Neutrophil (primary cell): ENCODE measurements around the gene KLHL33.

Experiments
- H3K27ac ChIP-seq: fragments of 200-600 bp; sonication (generic); 2 replicates; pipeline ENCODE4 v1.5.1; 2016; ENCODE audit warnings: mild to moderate bottlenecking, moderate library complexity
- H3K27me3 ChIP-seq: fragments of 200-600 bp; sonication (generic); 2 replicates; pipeline ENCODE4 v1.6.0; 2016; ENCODE audit warnings: mild to moderate bottlenecking
- H3K36me3 ChIP-seq: fragments of 200-600 bp; sonication (generic); 2 replicates; pipeline ENCODE4 v1.5.1; 2017
- H3K4me1 ChIP-seq, 2 experiments: fragments of 200-600 bp in 1 of 2; sonication (generic) in 1 of 2; 1 replicate in 1 of 2; 2 replicates in 1 of 2; pipeline versions ENCODE4 v1.5.1 to v1.6.1; 2013 to 2016; ENCODE audit warnings: low read depth in 1 of 2, low read length in 1 of 2, mild to moderate bottlenecking in 1 of 2, moderate library complexity in 1 of 2; ENCODE audit not compliant: control insufficient read depth in 1 of 2, insufficient read depth in 1 of 2
- H3K4me3 ChIP-seq, 2 experiments: fragments of 200-600 bp in 1 of 2; sonication (generic) in 1 of 2; 1 replicate in 1 of 2; 2 replicates in 1 of 2; pipeline ENCODE4 v1.5.1; 2013 to 2016; ENCODE audit warnings: low read depth in 1 of 2, low read length in 1 of 2, mild to moderate bottlenecking in 1 of 2, moderate library complexity in 1 of 2
- H3K9me3 ChIP-seq: fragments of 200-600 bp; sonication (generic); 2 replicates; pipeline ENCODE4 v1.5.1; 2016
- TF ChIP-seq, protein P1 (sequence below): fragments of 200-600 bp; sonication (generic); IDR thresholded peaks from 2 replicates; pipeline ENCODE4 v1.5.1; 2016; ENCODE audit warnings: antibody characterized with exemption

KLHL33 gene

DNA sequence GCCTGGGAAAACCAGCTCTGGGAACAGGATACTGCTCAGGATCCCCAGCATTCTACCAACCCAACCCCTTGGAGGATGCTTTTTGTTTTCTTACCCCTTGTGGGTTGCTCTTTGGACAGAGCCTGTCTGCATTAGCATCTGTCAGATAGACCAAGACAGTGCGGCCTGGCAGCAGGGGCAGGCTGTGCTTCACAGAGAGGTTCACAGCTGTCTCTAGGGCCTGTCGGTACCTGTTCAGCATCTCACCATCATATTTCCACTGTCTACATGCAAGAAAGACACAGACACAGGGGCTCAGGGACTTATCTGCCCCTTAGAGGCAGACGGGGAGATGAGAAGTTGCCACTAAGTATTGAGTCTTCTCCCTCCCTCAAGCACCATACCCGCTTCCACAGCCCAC lies 44.5 kb downstream of the KLHL33 start:
- Histone ChIP-seq H3K36me3 (peaks cover 97% of the 10 kb centered on the region), H3K4me3 (no peak overlapping the region), H3K27ac (no peak overlapping the region), H3K4me1 (no peaks in the 10 kb centered on the region), H3K9me3 (no peaks in the 10 kb centered on the region), H3K27me3 (no peaks in the 10 kb centered on the region)
- TF ChIP-seq, protein P1, sequence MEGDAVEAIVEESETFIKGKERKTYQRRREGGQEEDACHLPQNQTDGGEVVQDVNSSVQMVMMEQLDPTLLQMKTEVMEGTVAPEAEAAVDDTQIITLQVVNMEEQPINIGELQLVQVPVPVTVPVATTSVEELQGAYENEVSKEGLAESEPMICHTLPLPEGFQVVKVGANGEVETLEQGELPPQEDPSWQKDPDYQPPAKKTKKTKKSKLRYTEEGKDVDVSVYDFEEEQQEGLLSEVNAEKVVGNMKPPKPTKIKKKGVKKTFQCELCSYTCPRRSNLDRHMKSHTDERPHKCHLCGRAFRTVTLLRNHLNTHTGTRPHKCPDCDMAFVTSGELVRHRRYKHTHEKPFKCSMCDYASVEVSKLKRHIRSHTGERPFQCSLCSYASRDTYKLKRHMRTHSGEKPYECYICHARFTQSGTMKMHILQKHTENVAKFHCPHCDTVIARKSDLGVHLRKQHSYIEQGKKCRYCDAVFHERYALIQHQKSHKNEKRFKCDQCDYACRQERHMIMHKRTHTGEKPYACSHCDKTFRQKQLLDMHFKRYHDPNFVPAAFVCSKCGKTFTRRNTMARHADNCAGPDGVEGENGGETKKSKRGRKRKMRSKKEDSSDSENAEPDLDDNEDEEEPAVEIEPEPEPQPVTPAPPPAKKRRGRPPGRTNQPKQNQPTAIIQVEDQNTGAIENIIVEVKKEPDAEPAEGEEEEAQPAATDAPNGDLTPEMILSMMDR, result no peak

DNA sequence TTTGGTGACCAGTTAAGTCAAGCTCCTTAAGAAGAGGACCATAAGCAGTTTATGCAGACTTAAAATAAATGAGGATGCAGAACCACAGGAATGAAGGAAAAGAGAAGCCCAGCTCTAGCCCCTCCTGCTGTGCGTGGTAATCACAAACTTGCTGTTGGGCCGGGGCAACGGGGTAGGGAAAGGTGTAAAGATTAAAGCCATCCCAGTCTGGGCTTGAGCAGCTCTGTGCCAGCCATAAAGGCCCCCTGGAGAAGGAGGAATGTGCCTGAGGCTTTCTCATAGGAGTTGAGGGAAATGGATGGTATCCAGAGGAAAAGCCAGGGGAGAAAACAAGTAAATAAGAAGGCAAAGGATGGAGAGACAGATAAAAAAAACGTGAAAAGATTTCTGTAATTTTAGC lies 47.8 kb downstream of the KLHL33 start:
- TF ChIP-seq, protein P1, result no peak
- H3K4me1 ChIP-seq, result no peaks in the 10 kb centered on the region
- peaks cover 96% of the 10 kb centered on the region for H3K36me3 ChIP-seq
- no peak overlapping the region for H3K4me3 ChIP-seq
- H3K27ac ChIP-seq, result no peak overlapping the region
- no peaks in the 10 kb centered on the region for H3K9me3 ChIP-seq
- H3K27me3 ChIP-seq, result no peaks in the 10 kb centered on the region

DNA sequence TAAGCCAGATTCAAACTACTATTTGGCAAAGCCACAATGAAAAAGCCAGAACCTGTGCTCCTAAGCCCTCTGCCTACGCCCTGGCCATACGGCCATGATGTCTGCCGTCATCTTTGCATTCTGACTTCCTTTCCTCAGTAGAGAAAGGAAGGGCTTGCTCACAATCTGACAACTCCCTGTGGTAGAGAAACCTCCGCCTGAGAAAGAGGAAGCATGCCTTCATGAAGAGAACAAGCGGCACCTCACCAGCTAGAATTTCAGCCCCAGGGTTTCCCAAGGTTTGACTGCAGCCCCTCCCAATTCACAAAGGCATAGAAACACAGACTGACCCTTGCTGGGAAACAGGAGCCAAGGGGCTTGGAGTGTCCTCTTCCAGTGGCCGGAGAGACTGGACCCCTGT lies 48.4 kb downstream of the KLHL33 start:
- Histone ChIP-seq H3K9me3 (no peaks in the 10 kb centered on the region), H3K4me3 (no peak overlapping the region), H3K36me3 (peaks cover 96% of the 10 kb centered on the region), H3K27ac (peak overlapping the region; percentile 44), H3K27me3 (no peaks in the 10 kb centered on the region), H3K4me1 (no peaks in the 10 kb centered on the region)
- TF ChIP-seq, protein P1, result no peak

DNA sequence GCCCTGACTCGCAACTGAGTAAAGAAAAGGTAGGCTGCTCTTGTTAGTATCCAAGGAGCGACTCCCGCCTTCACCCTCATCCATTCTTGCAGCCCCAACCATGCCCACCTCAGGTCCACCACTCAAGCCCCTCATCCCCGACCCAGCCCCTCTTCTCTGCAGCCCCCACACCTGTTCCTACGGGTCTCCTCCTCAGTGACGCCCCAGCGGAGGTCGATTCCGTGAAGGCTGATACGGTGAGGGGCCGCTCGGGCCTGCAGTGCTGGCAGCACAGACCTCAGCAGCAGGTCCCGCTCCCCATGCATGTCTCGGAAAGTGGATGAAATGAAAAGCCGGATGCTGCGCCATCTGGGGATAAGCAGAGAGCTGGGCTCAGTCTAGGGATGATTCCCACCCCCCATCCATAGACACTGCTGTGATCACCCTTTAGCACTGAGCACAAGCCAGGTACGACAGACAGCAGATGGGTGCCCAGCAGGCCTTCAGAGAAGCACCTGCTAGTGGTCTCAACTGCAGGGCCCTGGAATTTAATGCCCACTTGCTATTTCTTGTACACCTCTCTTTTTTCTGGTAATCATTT lies 49.6 kb downstream of the KLHL33 start:
- Histone ChIP-seq H3K9me3 (no peaks in the 10 kb centered on the region), H3K4me3 (no peak overlapping the region), H3K4me1 (no peaks in the 10 kb centered on the region), H3K36me3 (peaks cover 96% of the 10 kb centered on the region), H3K27me3 (no peaks in the 10 kb centered on the region), H3K27ac (no peak overlapping the region)
- TF ChIP-seq, protein P1, result no peak

DNA sequence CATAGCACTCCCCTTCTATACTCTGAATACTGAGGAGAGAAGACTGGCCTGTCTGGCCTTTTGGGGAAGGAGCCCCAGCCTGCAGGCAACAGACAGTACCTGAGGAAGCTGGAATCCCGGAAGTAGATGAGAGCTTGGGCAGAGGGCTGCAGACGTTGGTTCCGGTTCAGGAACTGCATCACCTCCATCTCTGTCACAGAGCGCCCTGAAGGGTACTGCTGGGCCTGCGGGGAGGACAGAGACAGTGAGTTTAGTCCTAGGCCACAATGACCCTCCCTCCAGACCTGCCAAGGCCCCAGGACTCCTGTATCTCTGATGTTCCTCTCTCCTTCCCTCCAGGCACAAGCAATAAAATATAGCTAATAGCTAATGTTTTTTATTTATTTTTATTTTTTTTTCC lies 51.1 kb downstream of the KLHL33 start:
- no peaks in the 10 kb centered on the region for H3K4me1 ChIP-seq
- H3K4me3 ChIP-seq, result no peak overlapping the region
- no peaks in the 10 kb centered on the region for H3K27me3 ChIP-seq
- no peak overlapping the region for H3K27ac ChIP-seq
- H3K9me3 ChIP-seq, result no peaks in the 10 kb centered on the region
- H3K36me3 ChIP-seq, result peaks cover 96% of the 10 kb centered on the region
- TF ChIP-seq, protein P1, result no peak

DNA sequence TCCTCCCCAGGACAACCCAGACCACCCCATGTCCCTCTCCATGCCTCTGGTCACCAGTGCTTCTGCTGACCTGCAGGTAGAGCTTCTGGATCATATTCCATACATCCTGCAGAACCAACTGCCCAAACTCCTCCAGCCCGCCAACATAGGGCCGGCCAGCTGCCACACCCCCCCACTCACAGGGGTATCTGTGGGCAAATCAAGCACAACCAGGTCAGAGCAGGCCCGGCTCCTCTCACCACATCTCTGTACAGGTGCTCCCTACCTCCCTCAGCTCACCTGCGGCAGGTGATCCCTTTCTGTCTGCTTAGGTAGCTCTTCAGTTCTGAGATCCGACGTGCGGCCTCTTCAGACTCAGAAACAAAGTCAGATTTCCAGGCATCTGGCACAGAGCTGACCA lies 51.6 kb downstream of the KLHL33 start:
- H3K9me3 ChIP-seq, result no peaks in the 10 kb centered on the region
- no peaks in the 10 kb centered on the region for H3K27me3 ChIP-seq
- no peak overlapping the region for H3K27ac ChIP-seq
- H3K4me1 ChIP-seq, result no peaks in the 10 kb centered on the region
- TF ChIP-seq, protein P1, result no peak
- peaks cover 96% of the 10 kb centered on the region for H3K36me3 ChIP-seq
- H3K4me3 ChIP-seq, result no peak overlapping the region
